Activated T-helper 1 cell treated with anti-CD3 and anti-CD28 coated beads, Interleukin-12 subunit alpha, Interleukin-12 subunit beta, Interleukin-2, Interleukin-4 antibody, amounts not matched to agents 30 ng/mL and 10 ng/mL and 1 ng/mL, durations not matched to agents 14 hours and 24 hours and 36 hours (primary cell): ENCODE results near the gene MYL2. TPM values are rescaled to one million over a fixed set of nuclear protein-coding genes. Genes with fewer than 3 reads are reported as not detected.
"Not testable (repeated sequence)": the region's sequence is repeated elsewhere in the genome, so short reads cannot be mapped to it uniquely, and the experiment has no call there.

ENCODE experiments used
- DNase-seq: peaks from one replicate; pipeline ENCODE4 v3.0.0; 2021; ENCODE audit warnings: low spot score
- H3K27ac Mint-ChIP-seq: one replicate; pipeline ENCODE4 v1.8.0; 2021; ENCODE audit warnings: mild to moderate bottlenecking, mixed read lengths
- H3K27me3 Mint-ChIP-seq: one replicate; pipeline ENCODE4 v1.8.0; 2022; ENCODE audit warnings: mild to moderate bottlenecking, moderate library complexity, mixed read lengths; ENCODE audit not compliant: insufficient read depth
- H3K36me3 Mint-ChIP-seq: one replicate; pipeline ENCODE4 v1.8.0; 2021; ENCODE audit warnings: low read depth, mixed read lengths
- H3K4me1 Mint-ChIP-seq: one replicate; pipeline ENCODE4 v1.8.0; 2021; ENCODE audit warnings: low read depth, mixed read lengths
- H3K4me3 Mint-ChIP-seq: one replicate; pipeline ENCODE4 v1.8.0; 2021; ENCODE audit warnings: mild to moderate bottlenecking, moderate library complexity, mixed read lengths
- H3K9me3 Mint-ChIP-seq: one replicate; pipeline ENCODE4 v1.8.0; 2021; ENCODE audit warnings: mixed read lengths
- intact Hi-C: fragments of 100-400 bp; cut with micrococcal nuclease; formaldehyde crosslinking; loops from one replicate; pipeline ENCODE4 v1.15.1; 2024
- total RNA-seq: library from RNA; stranded (reverse); gene quantifications from 2 replicates; pipeline ENCODE4 v1.2.3, GENCODE V29; 2022

MYL2 gene, protein sequence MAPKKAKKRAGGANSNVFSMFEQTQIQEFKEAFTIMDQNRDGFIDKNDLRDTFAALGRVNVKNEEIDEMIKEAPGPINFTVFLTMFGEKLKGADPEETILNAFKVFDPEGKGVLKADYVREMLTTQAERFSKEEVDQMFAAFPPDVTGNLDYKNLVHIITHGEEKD
- not detected in 2 replicates for total RNA-seq

DNA sequence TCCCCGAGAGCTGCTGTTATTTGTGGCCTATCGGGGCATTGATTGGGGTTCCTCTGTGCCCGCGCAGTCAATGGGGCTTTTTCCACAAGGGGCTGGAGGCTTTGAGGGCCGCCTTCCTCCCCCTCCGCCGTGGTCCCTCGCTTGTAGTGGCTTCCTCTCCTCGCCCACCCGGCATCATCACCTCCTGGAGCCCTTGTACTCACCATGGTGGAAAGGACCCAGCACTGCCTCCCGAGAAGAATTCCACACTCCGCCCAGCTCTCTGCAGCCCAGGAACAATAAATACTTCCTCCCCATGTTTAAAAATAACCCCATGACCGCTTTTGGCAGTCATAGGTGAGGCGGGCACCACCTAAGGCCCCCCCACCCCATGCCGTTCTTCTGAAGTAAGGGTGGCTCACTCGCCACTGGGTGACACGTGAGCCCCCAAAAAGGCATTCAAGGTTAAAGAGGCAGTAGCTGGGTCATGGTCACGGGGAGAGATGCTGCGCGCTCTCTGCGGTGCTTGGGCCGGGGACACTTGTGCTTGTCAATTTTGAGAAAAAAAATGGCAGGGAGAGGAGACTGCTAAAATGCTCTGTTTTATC is at the start of gene MYL2:
Gene MYL2, minus strand, starts transcription at position 256 of the 587 bp plus-strand sequence. Its CDS starts 50 bp downstream, at position 206.
- no peak within 1 kb of the TSS for H3K27ac Mint-ChIP-seq
- no peaks in the 10 kb centered on the region for H3K4me1 Mint-ChIP-seq
- H3K9me3 Mint-ChIP-seq: no peaks in the 10 kb centered on the region
- intact Hi-C loops: no loop called here
- no peaks in the 10 kb centered on the region for H3K36me3 Mint-ChIP-seq
- DNase-seq: no peak
- no peak within 1 kb of the TSS for H3K4me3 Mint-ChIP-seq
- peaks cover 7% of the 10 kb centered on the region for H3K27me3 Mint-ChIP-seq

DNA sequence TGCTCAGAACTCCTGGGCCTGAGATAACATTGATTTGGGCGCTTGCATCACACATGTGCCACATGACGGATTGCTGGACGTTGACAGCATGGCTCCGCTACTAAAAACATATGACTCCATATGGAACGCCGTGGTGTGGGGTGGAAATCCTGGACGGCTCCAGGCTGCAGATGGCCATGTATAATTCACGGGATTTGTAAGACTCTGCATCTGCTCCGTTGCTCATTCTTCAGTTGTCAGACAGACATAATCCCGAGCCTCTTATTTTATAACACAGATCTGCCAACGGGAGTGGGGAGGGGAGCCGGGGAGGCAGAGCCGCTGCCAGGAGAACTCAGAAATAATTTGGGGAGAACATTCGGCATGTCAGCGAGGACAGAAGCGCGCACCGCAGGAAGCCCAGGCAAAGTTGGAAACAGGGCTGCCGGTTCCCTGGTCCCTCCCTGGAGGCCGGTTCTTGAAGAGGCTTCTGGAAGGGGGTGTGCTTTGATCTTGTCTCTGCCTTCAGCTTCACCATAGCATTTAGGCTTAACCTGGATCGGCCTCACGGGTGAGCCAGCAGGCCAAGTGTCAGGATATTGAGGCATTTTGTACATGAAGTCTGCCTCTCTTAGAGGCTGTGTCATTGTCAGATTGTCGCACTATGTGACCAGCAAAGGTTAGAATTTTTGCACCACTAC is 45.8 kb upstream of the MYL2 start:
- Mint-ChIP-seq H3K4me1 (no peaks in the 10 kb centered on the region), H3K9me3 (no peaks in the 10 kb centered on the region), H3K4me3 (no peak overlapping the region), H3K27me3 (peaks cover 3% of the 10 kb centered on the region), H3K27ac (no peak overlapping the region), H3K36me3 (no peaks in the 10 kb centered on the region)
- DNase-seq: no peak
- intact Hi-C loops: no loop called here

DNA sequence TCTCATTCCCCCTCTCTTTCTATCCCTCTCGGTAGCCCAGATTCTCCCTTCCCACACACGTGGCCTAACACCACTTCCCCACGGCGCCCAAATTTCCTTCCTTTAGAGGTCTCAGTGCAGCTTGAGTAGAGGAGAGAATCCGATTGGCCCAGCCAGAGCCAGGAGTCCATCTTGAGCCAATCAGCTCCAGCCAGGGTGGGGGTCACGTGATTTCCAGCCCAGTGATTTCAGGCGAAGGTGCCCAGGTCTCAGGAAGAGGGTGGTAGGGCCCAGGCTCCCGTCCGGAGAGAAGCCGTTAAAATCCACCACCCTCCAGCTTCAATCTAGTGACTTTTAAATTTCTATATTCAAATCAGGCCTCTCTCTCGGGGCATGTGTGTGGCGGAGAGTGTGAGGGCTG is 45.2 kb upstream of the MYL2 start:
- Mint-ChIP-seq H3K4me1 (no peaks in the 10 kb centered on the region), H3K9me3 (no peaks in the 10 kb centered on the region), H3K36me3 (no peaks in the 10 kb centered on the region), H3K27me3 (peaks cover 3% of the 10 kb centered on the region), H3K27ac (no peak overlapping the region), H3K4me3 (no peak overlapping the region)
- no peak for DNase-seq
- intact Hi-C loops: no loop called here

DNA sequence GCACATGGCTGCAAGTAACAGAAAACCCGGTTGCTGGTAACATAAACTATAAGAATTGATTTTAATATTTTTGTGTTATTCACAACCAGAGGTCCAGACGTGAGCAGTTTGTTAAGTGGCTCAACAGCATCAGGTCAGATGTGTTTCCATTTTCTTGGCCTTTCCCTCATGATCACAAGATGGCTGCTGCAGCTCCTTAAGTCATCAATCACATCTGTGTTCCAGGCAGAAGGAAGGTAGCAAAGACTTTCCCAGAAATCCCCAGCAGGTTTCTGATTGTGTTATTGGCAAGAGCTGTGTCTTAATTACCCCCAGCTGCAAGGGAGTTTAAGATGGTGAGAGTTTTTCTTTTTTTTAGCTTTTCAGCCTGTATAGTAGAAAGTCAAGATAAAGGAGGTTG is 40.4 kb upstream of the MYL2 start:
- no peaks in the 10 kb centered on the region for H3K9me3 Mint-ChIP-seq
- no peak overlapping the region for H3K27ac Mint-ChIP-seq
- intact Hi-C loops: no loop called here
- H3K36me3 Mint-ChIP-seq: no peaks in the 10 kb centered on the region
- H3K4me1 Mint-ChIP-seq: no peaks in the 10 kb centered on the region
- H3K4me3 Mint-ChIP-seq: no peak overlapping the region
- peaks cover 3% of the 10 kb centered on the region for H3K27me3 Mint-ChIP-seq
- no peak for DNase-seq

DNA sequence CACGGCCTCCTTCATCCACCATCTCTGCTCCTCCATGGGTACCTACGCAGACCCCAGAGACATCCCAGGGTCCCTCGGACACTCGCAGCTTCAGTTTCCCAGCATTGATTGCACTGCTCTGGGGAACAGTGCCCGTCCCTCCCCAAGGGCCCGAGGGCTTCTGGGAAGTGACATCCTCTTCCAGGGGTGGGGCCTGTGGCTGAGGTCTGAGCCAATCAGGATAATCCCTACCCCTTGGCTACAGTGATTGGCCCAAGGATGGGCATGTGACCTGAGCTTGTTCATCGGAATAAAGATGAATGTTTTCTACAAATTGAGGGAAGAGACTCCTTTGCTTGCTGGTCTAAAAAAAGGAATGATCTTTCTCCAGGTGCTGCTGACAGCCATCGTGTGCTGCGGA is 37.3 kb upstream of the MYL2 start:
- no peak for DNase-seq
- intact Hi-C loops: no loop called here
- no peaks in the 10 kb centered on the region for H3K4me1 Mint-ChIP-seq
- no peak overlapping the region for H3K4me3 Mint-ChIP-seq
- no peak overlapping the region for H3K27ac Mint-ChIP-seq
- H3K9me3 Mint-ChIP-seq: no peaks in the 10 kb centered on the region
- peaks cover 3% of the 10 kb centered on the region for H3K27me3 Mint-ChIP-seq
- H3K36me3 Mint-ChIP-seq: no peaks in the 10 kb centered on the region

DNA sequence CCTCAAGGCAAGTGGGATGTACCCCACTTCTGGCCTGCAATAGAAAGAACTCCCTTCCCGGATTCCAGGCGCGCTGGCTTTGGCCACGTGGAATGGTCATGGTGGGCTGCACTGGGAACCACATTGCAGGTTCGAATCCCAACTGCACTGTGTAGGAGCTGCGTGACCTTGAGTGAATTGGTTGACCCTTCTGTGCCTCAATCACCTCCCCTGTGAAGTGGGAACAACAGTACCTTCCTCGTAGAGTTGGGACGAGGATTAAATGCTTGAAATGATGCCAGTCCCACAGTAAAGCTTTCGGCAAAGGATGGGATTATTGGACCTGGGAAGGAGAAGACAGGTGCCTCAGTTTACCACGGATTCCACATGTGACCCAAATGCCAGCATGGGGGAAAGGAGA is 36.8 kb upstream of the MYL2 start:
- Mint-ChIP-seq H3K4me1 (no peaks in the 10 kb centered on the region), H3K9me3 (no peaks in the 10 kb centered on the region)
- intact Hi-C loops: no loop called here

DNA sequence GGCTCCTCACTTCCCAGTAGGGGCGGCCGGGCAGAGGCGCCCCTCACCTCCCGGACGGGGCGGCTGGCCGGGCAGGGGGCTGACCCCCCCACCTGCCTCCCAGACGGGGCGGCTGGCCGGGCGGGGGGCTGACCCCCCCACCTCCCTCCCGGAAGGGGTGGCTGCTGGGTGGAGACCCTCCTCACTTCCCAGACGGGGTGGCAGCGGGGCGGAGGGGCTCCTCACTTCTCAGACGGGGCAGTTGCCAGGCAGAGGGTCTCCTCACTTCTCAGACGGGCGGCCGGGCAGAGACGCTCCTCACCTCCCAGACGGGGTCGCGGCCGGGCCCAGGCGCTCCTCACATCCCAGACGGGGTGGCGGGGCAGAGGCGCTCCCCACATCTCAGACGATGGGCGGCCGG is 30.5 kb upstream of the MYL2 start:
- H3K9me3 Mint-ChIP-seq, H3K4me1 Mint-ChIP-seq, DNase-seq, H3K36me3 Mint-ChIP-seq, H3K27ac Mint-ChIP-seq, intact Hi-C loops, H3K4me3 Mint-ChIP-seq, H3K27me3 Mint-ChIP-seq: not testable (repeated sequence)

More for the DNA sequence above, 36.8 kb upstream of the MYL2 start:
- DNase-seq: no peak
- no peak overlapping the region for H3K27ac Mint-ChIP-seq
- H3K36me3 Mint-ChIP-seq: no peaks in the 10 kb centered on the region
- H3K27me3 Mint-ChIP-seq: peaks cover 2% of the 10 kb centered on the region
- no peak overlapping the region for H3K4me3 Mint-ChIP-seq

DNA sequence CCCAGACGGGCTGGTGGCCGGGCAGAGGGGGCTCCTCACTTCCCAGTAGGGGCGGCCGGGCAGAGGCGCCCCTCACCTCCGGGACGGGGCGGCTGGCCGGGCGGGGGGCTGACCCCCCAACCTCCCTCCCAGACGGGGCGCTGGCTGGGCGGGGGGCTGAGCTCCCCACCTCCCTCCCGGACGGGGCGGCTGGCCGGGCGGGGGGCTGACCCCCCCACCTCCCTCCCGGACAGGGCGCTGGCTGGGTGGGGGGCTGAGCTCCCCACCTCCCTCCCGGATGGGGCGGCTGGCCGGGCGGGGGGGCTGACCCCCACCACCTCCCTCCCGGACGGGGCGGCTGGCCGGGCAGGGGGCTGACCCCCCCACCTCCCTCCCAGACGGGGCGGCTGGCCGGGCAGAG is 30.1 kb upstream of the MYL2 start:
- DNase-seq, H3K36me3 Mint-ChIP-seq, H3K4me3 Mint-ChIP-seq, H3K4me1 Mint-ChIP-seq, H3K27ac Mint-ChIP-seq, H3K27me3 Mint-ChIP-seq, intact Hi-C loops: not testable (repeated sequence)
- H3K9me3 Mint-ChIP-seq: peaks cover 13% of the 10 kb centered on the region

DNA sequence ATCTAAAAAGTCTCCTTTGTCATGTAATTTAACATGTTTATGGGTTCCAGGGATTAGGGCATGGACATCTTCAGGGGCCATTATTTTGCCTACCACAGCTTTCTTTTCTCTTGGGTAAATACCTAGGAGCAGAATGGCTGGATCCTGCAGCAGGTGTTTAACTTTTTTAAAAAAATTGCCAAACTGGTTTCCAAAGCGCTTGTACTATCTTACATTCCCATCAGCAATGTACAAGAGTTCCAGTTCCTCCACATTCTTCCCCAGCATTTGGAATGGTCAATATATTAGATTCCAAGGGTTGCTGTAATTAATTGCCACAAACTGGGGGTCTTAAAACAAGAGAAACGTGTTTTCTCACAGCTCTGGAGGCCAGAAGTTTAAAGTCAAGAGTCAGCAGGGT is 27.7 kb upstream of the MYL2 start:
- no peak overlapping the region for H3K27ac Mint-ChIP-seq
- H3K4me3 Mint-ChIP-seq: no peak overlapping the region
- intact Hi-C loops: no loop called here
- peaks cover 1% of the 10 kb centered on the region for H3K27me3 Mint-ChIP-seq
- DNase-seq: no peak
- H3K9me3 Mint-ChIP-seq: peaks cover 13% of the 10 kb centered on the region
- no peaks in the 10 kb centered on the region for H3K4me1 Mint-ChIP-seq
- no peaks in the 10 kb centered on the region for H3K36me3 Mint-ChIP-seq

DNA sequence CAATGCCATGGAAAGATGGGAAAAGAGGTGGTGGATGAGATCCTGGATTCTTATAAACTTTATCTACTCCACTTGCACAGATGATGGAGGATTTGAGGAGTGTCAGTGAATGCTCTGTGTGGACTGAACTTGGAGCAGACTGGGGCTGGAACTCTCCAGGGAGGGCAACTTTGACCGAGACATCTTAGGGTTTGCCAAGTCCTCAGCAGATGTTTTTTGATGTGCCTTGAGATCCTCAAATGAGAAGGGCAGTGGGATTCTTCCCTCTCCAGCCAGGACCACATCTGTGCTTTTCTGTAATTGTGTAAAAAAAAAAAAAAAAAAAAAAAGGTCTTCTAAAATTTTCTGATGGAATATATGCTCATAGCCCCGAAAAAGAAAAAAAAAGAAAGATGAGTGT is 23.0 kb upstream of the MYL2 start:
- Mint-ChIP-seq H3K4me1 (no peaks in the 10 kb centered on the region), H3K36me3 (no peaks in the 10 kb centered on the region), H3K27ac (no peak overlapping the region), H3K4me3 (no peak overlapping the region), H3K9me3 (peaks cover 13% of the 10 kb centered on the region), H3K27me3 (peaks cover 1% of the 10 kb centered on the region)
- no peak for DNase-seq
- intact Hi-C loops: no loop called here

DNA sequence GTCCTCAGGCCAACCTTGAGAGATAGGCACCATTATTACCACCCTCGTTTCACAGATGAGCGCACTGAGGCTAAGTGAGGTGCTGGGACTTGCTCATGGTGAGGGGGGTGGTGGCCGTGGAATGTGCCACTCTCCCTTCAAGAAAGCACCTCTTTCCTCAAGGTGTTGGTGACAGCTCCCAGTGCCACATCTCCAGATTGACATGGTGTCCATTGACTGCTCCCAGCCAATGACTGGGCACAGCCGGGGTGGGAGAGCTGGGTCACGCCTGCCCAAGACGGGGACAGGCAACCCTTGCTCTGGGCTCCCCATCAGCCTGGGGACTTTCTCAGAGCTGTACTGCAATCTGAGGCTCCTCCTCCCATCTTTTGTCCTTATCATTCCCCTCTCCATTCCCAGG is 21.0 kb upstream of the MYL2 start:
- Mint-ChIP-seq H3K9me3 (peaks cover 9% of the 10 kb centered on the region), H3K4me1 (peaks cover 5% of the 10 kb centered on the region), H3K36me3 (no peaks in the 10 kb centered on the region), H3K27ac (no peak overlapping the region), H3K4me3 (no peak overlapping the region), H3K27me3 (peaks cover 1% of the 10 kb centered on the region)
- DNase-seq: no peak
- intact Hi-C loops: no loop called here

DNA sequence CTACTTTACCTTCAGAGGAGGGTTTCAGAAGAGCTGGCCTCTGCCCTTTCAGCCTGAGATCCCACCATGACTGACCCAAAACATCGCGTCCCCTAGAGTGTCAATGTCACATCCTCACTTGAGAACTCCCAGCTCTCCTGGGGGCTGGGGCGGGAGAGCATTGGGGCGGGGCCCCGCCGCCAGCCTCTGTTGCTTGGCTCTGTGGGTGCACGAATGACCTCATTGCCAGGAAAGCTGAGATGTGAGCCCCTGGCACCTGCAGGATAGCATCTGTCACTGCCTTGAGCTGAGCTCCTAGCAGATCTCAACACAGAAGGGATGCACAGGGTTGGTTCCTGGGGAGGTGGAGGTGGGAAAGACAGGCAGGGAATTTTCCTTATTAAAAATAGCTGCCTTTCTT is 20.6 kb upstream of the MYL2 start:
- H3K36me3 Mint-ChIP-seq: no peaks in the 10 kb centered on the region
- H3K4me1 Mint-ChIP-seq: peaks cover 5% of the 10 kb centered on the region
- H3K4me3 Mint-ChIP-seq: no peak overlapping the region
- no peak for DNase-seq
- H3K9me3 Mint-ChIP-seq: peaks cover 4% of the 10 kb centered on the region
- H3K27ac Mint-ChIP-seq: no peak overlapping the region
- H3K27me3 Mint-ChIP-seq: peaks cover 1% of the 10 kb centered on the region
- intact Hi-C loops: no loop called here

DNA sequence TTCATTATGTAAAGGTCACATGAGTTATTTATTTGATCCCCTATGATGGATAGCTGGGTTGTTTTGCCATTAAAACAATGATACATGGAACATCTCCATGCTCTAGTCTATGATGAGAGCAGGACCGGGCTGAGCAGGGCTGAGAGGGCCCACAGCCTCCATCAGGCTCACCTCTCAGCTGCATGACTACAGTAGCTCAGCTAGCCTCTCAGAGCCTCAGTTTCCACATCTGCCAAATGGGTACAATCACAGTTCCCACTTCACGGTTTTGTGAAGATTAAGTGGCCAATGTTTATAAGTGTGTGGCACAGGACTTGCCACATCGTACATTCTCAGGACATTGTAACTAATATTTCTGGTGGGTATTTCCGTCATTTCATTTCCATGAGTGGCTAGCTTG is 19.9 kb upstream of the MYL2 start:
- intact Hi-C loops: no loop called here
- Mint-ChIP-seq H3K36me3 (no peaks in the 10 kb centered on the region), H3K27ac (no peak overlapping the region), H3K27me3 (peaks cover 1% of the 10 kb centered on the region), H3K4me3 (no peak overlapping the region), H3K4me1 (peaks cover 5% of the 10 kb centered on the region), H3K9me3 (no peaks in the 10 kb centered on the region)
- DNase-seq: no peak
